Islet precursor cell (in vitro differentiated cells): Measurements from ENCODE around the gene SRP72.

ENCODE experiments used
- DNase-seq: peaks from one replicate; pipeline ENCODE4 v3.0.0-alpha.2; 2018

SRP72 gene

DNA sequence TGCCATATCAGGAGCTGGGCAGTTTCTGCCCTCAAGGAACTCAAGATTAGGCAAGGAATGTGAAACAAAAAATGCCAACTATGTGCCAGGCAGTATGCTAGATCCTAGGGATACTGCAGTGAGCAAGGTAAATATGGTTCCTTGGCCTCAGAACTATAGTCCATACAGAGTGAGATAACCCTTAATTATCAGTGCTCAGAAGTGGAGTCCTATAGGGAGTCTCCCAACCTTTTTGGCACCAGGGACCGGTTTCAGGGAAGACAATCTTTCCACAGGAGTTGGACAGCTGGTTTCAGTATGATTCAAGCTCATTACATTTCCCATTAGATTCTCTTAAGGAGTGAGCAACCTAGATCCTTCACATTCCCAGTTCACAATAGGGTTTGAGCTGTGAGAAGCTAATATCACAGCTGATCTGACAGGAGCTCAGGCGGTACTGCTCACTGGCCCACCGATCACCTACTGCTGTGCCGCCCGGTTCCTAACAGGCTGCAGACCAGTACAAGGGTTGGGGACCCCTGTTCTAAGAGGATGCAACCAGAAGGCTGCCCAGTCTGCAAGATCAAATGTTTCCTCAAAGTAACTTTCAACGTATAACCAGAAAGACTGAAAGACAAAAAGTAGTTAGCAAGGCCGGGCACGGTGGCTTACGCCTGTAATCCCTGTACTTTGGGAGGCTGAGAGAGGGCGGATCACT is 1.7 kb upstream of the SRP72 start:
- DNase-seq: no peak

- peak; percentile 75 for DNase-seq
Observed at GRCh38 chr4:56466296-56466761, 1.1 kb upstream of the SRP72 start.

- DNase-seq: no peak
Observed at GRCh38 chr4:56466910-56467283, 520 bp upstream of the SRP72 start.

DNA sequence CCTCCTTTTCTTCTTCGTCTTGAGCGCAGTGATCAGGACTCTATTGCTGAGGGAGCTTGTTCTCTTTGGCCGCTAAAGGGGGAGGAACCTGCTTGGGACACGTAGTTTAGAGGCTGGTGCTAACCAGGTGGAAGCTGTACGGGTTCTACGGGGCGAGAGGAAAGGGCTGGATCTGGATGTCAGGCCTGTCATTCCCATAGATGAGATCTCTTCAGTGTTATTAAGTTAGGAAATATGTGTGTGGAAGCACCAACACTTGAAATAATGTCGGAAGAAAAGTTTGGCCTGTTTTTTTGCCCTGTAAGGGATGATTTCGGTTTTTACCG is 643 bp downstream of the SRP72 start:
- peak; percentile 77 for DNase-seq

GRCh38 chr4:56469489-56470210 is 2.2 kb downstream of the SRP72 start:
- no peak for DNase-seq

DNA sequence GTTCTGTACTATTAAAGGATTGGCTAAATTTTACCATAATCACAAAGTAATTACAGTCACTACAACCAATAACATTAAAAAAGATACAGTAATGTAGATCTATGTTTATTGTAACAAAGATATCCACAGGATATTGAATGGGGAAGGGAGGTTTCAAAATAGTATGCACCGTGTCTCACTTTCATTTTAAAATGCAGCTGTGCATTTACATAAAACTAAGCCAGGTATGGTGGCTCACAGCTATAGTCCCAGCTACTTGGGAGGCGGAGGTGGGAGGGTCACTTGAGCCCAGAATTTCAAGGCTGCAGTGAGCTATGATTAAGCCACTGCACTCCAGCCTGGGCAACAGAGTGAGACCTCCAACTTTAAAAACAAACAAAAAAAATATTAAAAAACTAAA is 8.5 kb downstream of the SRP72 start:
- DNase-seq: no peak

DNA sequence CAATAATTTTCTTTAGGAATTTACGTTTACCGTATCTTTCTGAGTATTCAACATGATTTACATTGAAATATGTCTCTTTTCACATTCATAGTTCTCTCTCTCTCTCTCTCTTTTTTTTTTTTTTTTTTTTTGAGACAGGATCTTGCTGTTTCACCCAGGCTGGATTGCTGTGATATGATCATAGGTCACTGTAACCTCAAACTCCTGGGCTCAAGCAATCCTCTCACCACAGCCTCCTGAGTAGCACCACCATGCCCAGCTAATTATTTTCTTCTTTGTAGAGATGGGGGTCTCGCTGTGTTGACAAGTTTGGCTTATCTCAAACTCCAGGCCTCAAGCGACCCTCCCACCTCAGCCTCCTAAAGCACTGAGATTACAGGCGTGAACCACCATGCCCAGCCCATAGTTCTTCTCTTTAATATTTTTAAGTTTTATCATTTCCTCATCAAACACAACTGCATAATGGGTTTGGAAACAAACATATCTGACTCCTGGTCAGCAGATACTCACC is 9.8 kb downstream of the SRP72 start:
- DNase-seq: no peak

GRCh38 chr4:56480691-56481090 is 13.3 kb downstream of the SRP72 start:
- no peak for DNase-seq

DNA sequence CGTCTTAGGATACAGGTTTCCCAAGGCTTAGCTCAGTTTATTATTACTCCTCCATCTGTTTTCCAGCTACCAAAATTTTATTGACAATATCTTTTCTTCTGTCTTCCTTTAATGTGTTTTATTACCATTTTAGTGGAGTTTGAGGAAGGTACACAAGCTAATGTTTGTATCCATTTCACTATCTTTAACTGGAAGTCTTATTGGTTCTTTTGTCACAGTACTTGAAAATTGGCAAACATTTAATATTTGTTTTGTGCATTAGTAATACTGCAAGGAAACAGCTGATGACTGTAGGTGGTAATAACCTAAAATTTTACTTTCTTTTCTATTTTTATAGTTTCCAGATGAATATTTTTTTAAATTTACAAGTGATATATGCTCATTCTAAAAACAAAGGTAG is 28.8 kb downstream of the SRP72 start:
- no peak for DNase-seq

DNA sequence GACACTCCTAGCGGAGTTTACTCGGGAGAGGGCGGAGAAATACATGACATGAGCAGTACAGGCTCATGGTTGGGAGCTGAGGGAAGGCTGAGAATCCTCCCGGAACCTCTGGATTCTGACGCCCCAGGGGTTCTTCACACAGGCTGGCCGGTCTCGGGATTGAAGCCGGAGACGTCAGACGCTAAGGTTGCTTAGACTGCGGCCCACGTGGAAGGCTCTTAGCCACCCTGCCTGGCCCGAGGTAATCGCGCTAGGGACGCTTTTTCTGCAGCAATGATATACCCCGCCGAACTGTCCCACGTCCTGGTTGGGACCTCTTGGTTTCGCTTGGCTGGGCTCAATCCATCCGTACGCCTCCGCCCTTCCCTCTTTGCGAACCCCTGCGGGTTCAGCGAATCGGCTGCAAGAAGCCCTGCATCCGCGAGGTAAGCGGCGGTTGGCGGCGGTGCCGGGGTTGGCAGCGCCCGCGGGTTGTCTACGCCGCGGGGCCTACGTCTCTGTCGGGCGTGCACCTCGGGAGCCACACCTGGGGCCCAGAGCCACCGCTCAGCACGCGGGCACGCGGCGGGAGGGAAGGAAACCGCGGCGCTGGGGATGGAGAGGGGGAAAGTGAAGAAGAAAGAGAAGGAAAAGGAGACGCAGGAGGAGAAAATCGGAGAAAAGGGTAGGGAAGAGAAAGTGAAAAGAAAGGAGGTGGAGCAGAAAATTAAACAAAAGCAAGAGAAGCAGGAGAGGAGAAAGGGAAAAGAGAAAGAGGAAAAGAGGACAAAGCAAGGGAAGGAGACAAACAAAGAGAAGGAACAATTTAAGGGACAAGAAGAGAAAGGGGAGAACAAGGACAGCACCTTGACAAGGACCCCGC is 38.1 kb downstream of the SRP72 start, which contains the start of gene ARL9:
ARL9 (plus strand) TSS at position 523 of the 862 bp plus-strand sequence; CDS start at position 595, 72 bp downstream.
- DNase-seq: peak; percentile 83

DNA sequence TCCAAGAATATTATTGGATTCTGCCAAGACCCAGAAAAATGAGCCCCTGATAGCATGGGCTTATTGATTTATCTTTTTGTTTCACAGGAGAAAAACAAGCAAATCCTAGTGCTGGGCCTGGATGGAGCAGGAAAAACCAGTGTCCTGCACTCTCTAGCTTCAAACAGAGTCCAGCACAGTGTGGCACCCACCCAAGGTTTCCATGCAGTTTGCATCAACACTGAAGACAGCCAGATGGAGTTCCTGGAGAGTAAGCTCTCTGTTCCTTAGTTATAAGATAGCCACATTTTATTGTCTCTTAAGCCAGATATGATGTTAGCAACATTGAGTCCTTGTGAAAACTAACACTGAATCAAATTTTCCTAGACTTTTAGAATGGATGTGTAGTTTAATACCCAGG is 43.7 kb downstream of the SRP72 start:
- no peak for DNase-seq

- no peak for DNase-seq
Observed at GRCh38 chr4:56512166-56512565, 44.7 kb downstream of the SRP72 start.

DNA sequence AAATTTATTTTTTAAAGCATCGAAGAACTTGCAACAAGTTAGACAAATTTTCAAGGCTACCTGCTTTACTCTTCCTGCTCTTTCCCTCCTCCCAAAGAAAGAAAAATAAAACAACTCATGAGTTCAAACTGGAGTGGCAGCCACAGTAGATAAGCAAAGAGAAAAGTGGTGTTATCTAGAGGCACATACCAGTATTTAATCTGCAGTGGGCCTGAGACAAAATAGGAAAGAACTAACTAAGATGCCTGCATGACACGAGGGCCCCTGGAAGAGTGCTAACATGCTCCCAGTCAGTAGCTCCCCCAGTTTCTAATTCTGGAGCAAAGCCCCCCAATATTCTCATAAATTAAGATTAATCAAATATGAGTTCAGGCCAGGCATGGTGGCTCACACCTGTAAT is 46.1 kb downstream of the SRP72 start:
- DNase-seq: no peak

- DNase-seq: peak; percentile 96
Observed at GRCh38 chr4:56530269-56531148, 63.1 kb downstream of the SRP72 start.

- no peak for DNase-seq
Observed at GRCh38 chr4:56531149-56531770, 63.8 kb downstream of the SRP72 start.

DNA sequence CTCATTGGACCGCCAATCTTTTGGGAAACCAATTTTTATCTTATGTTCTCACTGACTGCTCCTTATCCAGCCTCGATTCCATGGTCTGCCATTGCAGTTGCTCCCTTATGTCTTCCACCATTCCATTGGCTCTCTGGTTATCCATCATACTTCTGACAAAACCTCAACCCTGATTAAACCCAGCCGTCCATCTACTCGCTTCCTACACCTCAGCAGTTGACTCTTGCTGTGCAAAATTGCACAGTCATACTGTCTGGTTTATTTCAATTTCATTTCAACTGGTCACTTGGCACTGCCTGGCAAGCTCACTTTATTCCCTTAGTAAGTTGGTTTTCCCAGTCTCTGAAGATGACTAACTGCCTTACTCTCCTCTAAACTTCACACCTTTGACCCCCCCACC is 64.4 kb downstream of the SRP72 start:
- no peak for DNase-seq

DNA sequence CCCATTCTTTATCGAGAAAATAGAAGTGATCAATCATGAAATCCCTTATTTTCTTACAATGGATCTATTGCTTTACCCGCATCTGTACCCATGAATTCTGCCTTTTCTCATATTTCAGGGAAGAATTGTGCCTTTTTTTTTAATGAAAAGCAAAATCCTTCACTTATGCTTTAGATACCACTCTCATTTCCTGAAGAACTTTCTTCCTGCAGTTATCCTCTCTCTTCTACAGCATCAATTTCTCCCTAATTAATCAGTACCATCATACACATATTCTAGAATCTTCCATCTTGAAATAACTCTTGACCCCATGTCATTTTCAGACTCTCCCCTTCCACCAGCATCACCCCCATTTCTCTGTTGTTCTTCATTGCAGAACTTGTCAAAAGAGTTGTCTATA is 64.8 kb downstream of the SRP72 start:
- DNase-seq: no peak

- DNase-seq: no peak
Observed at GRCh38 chr4:56535915-56536314, 68.5 kb downstream of the SRP72 start.

- DNase-seq: no peak
Observed at GRCh38 chr4:56537147-56537546, 69.7 kb downstream of the SRP72 start.

DNA sequence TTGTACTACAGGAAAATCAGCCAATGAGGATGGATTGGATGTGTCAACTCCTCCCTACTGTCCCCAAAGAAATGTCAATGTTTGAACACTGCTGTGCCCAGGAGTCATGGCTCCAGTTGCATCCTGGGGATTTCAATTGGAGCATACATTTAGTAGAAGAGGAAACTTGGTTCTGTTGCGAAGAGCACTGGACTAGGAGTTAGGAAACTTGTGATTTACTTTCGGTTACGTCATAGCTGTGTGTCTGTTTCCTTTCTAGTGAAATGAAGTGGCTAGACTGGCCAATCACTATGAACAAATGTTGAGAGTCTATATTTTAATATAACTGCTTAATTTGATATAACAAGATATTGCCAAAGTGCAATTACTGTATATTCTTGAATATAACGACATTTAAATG is 73.4 kb downstream of the SRP72 start:
- no peak for DNase-seq

DNA sequence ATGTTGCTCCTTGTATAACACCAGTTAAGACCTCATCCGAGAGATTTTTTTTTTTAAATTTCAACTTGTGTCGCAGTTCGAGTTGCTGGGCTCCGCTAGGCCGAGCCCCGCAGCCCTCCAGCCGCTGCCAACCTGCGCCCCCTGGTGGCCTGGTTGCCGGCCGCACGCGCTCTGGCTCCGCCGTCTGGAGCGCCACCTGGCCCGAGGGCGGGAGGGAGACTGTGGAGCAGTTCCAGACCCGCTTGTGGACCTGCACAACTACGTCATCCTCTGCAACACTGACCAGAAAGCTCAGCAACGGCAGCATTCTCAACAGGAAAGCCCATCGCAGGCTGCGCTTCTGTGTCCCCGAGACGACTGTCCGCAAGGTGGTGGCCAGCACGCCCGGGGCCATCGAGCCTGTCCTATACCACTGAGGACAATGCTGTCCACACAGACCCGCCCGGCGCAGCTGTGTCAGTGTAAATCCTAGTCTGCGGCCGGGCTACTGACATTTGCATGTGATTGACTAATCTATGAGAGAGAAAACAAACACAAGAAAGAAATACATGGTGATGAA is 77.2 kb downstream of the SRP72 start:
- peak; percentile 98 for DNase-seq

- DNase-seq: no peak
Observed at GRCh38 chr4:56550642-56551041, 83.2 kb downstream of the SRP72 start.
